Stimulated activated CD8-positive, alpha-beta memory T cell treated with anti-CD3 and anti-CD28 coated beads, Interleukin-7, amount 100 ng/mL, for 48 hours (primary cell): ENCODE data around the gene ARL4A.
A peak's percentile ranks its signal among the peaks of the same experiment; 100 is the strongest.
"Not testable (repeated sequence)": the region's sequence is repeated elsewhere in the genome, so short reads cannot be mapped to it uniquely, and the experiment has no call there.

Experiments used
- DNase-seq, 2 donors: peaks; one replicate each; pipeline ENCODE4 v3.0.0-alpha.2; 2020; ENCODE audit warnings: low read depth in 1 of 2; ENCODE audit errors: extremely low read depth in 1 of 2

The ARL4A gene

DNA sequence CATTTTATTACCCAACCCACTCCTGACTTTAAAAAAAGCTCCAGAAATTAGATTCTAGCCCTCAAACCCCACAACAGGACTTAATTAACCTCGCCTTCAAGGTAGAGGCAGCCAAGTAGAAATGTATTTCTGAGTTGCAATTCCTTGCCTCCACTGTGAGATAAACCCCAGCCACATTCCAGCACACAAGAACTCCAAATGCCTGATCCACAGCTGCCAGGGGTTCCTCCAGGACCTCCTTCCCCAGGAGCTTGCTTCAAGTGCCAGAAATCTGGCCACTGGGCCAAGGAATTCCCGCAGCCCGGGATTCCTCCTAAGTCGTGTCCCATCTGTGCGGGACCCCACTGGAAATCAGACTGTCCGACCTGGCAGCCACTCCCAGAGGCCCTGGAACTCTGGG is 25.9 kb upstream of the ARL4A start:
- no peak for DNase-seq

DNA sequence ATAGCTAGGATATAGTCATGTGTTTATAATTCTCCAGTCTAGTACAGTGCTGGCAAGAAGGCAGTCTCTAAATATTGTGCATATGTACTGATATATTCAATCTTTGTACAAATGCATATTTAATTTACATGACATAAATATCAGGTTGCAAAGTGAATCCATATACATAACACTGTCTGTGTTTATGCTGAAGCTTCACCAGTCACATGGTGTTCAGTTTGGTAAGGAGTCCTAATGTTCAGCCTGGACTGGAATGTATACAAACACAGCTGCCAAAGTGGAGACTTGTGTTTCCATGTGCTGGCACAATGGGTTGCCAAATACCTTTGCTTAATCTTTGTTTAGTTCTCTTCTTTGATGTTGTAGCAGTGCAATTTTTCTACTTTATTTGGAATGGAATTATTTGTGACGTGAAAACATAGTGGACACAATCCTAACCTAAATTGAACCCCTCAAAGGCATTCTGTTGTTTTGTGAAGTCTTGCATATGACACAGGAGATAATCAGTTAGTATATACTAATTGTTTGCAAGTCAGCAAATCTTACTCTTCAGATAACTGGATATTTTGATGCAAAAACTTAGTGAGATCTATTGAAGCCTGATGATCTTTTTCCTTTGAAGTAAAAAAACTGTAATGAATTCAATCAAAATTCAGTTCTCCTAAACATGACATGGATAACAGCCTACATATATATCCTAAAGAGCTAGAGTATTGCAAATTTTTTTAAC is 17.3 kb upstream of the ARL4A start:
- no peak for DNase-seq

DNA sequence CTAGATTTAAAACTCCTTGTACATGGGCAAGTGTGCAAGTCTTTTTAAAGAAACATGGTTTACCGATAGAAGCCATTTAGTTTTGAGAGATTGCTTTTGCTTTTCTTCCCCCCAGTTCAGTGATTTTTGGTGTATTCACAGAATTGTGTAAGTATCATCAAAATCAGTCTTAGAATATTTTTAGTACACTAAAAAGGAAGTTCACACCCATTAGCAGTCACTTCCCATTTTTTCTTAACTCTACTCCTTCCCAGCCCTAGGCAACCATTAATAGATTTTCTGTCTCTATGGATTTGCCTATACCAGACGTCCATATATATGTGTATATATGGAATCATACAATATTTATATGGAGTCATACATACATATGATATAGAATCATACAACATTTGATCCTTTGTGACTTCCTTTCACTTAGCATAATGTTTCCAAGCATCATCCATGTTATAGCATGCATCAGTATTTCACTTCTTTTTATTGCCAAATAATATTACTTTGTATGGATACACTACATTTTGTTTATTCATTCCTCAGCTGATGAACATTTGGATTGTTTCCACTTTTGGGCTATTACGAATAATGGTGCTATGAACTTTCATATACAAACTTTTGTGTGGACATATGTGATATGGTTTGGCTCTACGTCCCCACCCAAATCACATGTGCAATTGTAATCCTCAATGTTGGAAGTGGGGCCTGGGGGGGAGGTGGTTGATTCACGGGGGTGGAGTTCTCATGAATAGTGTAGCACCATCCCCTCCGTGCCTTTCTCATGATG is 16.5 kb upstream of the ARL4A start:
- no peak for DNase-seq

DNA sequence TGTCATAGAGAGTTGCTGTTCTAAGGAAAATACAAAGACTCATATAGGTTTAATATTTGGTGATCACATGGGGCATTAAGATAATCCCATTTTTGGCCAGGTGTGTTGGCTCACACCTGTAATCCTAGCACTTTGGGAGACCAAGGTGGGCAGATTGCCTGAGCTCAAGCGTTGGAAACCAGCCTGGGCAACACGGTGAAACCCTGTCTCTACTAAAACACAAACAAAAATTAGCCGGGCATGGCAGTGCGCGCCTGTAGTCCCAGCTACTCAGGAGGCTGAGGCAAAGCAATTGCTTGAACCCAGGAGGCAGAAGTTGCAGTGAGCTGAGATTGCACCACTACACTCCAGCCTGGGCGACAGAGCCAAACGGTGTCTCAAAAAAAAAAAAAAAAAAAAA is 14.0 kb upstream of the ARL4A start:
- DNase-seq, result not testable (repeated sequence)

DNA sequence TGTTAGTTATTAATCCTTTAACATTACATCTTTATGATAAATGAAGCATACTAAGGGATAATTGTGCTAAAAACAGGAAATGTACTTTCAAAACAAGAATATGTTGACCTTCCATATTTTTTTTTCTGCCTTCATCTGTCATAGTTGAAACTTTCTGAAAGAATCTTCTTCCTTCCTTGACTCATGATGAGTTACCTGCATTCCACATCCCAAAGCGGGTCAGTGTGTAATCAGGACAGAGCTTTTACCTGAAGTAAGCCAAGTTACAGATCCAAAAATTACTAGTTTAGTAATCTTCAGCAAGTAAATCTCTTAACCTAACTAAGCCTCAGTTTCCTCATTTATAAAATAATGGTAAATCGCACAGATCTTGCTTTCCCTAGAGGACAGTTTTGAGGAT is 13.4 kb upstream of the ARL4A start:
- no peak for DNase-seq

DNA sequence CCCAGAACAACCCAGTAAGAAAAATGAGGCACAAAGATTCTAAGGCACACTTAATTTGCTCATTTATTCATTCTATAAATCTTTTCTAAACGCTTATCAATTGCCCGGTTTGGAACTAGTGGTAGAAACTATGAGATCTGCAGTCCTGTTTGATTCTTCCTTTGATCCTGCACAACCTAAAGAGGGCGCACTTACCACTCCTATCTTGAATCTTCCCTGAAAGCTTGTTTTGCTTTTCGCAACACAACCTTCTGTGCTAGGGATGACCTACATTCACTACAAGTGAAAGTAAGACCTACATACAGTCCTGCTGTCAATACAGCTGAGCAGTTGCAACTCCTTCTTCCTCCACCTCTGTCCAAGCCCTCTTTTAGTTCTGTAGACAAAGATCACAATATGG is 12.6 kb upstream of the ARL4A start:
- DNase-seq, result no peak

DNA sequence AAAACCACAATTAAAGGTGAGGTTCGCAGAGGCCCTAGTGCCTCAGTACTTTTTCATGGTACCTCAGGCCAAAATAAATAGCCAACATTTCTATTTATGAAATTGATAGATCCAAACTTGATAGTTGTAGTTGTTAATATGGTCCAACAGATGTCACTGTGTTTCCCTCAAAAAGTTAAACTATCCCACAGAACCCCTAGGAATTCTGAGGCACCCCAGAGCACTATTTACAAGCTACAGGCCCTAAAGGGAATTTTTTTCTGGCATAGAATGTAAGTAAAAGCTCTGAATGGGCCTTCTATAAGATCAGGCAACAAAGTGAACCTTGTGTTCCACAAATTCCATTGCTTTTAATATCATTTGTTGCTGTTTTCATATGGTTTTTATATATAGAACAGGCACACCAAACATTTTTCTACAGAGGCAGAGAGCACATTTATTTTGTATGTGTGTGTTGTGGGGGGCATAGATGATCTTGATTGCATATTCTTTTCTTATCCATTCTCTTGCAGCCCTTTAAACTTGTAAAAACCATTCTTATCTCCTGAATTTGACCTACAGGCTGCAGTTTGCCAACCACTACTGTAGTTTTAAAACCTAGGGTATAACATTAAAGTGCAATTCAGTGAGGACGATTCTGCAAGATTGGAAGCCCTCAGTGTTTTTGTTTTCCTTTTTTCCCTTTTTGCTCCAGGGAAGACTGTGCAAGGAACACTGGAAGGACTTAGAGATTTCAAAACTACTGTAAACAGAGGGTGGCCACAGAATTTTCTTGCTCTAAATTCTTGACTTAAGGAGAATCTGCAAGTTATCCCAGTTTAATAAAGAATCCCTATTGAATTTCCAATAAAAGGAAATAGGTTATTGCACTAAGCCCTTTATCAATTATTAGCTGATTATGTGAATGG is 3.5 kb upstream of the ARL4A start:
- DNase-seq, result no peak

DNA sequence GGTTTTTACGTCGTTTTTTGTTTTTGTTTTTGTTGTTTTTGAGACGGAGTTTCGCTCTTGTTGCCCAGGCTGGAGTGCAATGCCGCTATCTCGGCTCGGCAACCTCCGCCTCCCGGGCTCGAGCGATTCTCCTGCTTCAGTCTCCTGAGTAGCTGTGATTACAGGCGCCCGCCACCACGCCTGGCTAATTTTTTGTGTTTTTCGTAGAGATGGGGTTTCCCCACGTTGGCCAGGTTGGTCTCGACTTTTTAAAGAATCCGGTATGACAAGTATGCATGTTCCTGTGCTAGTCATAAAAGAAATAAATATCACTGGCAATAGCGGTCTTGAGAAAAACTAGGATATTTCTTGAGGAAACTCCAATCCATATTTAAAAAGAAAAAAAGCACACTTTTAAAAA is 2.7 kb upstream of the ARL4A start:
- DNase-seq, result no peak

DNA sequence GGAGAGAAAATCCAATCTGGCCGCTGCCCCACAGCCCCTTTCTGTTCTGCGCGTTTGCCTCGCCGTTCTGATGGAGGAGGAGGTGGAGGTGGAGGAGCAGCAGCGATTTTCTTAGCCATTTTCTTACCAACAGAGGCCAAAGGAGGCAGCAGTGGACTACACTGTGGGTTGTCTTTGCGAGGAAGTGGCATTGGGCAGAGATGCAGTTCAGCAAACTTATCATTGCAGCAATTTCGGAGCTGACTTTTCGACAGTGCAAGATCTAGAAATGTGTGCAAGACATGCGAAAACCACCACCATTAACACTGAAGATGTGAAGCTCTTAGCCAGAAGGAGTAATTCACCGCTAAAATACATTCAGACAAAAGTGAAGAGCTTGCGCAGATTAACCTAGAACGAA is 1.9 kb upstream of the ARL4A start:
- no peak for DNase-seq

DNA sequence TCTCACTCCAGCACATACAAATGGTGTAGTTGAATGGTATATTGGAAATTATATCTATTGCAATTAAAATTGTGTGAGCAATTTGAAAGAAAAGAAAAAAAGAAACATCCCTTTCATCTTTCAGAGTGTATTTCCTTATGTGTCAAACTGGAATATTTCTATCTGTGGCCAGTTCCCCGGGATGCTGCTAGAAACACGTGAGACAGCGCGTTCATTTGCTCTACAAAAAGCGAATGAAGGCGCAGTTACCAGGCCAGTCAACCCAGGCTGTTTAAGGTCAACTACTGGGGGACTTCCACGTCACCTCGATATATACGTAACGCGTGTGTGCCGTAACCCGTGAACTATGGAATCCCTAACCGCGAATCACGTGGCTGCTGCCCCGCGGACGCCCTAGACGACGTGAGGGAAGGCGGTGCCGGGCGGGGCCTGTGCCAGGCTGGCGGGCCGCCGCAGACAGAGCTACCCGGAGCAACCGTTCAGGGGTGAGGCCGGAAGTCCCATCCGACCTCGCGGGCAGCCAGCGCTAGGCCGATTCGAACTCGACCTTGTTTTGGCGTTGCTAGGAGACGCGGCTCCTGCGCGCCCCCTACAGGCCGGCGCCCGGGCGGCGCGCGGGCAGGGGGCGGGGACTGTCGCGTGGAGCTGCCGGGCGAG is 1.1 kb upstream of the ARL4A start:
- peak; percentile 93 for DNase-seq

DNA sequence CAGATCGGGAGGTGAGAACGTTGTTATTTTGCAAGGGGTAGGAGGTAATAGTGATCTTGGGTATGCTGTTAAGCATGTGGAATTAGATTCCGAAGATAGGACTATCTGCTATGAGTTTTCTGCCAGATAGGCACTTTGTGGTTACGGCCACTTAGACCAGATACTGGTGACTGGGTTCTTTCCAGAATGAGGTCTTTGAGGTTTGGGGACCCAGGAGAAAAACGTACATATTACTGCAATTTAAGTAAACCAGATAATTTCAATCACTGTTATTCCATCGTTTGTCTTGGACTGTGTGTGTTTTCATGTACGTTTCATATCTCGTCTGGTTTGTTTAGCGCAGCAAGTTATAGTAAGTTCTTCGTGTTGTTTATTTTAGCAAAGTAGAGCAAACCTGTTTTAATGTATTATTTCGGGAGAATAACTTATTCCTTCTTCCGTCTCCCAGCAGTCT is 312 bp downstream of the ARL4A start:
- DNase-seq, result no peak

DNA sequence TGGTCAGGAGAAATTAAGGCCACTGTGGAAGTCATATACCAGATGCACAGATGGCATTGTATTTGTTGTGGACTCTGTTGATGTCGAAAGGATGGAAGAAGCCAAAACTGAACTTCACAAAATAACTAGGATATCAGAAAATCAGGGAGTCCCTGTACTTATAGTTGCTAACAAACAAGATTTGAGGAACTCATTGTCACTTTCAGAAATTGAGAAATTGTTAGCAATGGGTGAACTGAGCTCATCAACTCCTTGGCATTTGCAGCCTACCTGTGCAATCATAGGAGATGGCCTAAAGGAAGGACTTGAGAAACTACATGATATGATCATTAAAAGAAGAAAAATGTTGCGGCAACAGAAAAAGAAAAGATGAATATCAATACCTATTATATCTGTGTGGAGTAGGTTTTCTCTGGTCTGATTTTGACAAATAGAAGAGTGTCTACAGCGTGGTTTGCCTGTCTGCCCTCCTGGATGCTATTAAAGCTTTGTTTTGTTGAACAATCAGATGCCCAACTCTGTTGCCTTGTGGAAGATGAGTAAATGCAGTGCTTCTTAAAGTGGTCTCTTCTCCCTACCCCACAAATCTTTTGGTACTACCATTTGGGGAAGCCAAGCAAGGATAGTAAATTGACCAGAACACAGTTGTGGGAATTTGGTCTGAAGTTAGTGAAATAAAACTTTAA is 1.2 kb downstream of the ARL4A start:
- not testable (repeated sequence) for DNase-seq

DNA sequence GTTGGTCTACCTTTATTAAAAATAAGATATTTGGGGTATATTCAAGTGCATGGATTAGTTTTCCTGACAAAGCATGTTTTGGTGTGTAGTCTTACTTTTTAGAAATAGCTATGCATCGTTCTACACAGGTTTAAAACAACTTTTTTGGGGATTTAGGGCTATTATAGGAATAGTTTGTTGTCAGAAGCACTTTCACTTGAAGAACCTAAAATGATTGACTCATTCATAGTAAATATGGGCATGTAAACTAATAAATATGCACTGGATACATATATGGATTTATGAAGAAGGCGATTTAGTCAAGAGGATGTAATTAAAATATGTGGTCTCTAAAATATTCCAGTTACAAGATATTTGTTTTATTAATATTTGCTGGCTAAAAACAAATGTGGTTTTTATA is 2.0 kb downstream of the ARL4A start:
- no peak for DNase-seq

DNA sequence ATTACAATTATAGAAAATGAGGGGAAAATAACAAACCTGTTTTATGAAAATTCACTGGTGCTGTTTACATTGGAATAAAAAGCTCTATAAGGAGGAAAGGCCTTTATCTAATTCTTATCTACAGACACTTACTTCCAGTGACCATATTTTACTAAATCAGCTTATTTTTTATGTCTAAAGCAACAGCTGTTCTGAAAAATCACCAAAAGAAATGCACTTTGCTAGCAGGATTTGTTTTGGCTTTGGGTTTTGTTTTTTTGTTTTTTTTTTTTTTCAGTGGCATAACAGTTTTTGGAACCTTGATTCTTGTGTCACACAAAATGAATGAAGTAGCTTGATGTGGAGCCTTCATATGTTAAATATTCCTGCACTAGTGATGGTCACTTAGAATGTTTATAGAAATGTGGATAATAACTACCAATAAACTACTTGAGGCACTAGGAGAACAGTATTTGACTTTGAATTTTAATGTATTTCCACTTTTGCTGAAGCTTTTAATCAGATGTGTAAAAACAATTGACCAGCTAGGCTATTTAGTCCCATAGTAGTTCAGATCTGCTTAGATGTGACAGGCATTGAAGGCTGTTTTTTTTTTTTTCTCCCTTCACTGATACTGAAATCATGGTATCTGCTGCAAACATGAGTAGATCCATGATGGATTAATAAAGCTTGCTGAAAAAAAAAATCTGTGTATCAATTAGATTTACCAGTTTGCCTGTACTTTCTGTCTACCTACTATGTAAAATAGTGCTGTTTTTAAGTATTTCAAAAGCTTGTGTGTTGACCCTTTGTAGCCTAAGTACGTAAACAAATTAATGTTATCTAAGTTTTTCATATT is 2.8 kb downstream of the ARL4A start:
- DNase-seq, result no peak

DNA sequence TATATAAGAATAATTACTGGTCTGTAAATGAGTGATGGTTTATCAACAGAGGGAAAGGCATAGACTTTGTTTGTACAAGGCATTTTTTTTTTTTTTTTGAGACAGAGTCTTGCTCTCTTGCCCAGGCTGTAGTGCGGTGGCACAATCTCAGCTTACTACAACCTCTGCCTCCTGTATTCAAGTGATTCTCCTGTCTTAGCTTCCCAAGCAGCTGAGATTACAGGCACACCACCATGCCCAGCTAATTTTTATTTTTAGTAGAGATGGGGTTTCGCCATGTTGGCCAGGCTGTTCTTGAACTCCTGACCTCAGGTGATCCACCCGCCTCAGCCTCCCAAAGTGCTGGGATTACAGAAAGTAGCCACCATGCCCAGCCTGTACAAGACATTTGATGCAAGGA is 4.0 kb downstream of the ARL4A start:
- DNase-seq, result not testable (repeated sequence)

DNA sequence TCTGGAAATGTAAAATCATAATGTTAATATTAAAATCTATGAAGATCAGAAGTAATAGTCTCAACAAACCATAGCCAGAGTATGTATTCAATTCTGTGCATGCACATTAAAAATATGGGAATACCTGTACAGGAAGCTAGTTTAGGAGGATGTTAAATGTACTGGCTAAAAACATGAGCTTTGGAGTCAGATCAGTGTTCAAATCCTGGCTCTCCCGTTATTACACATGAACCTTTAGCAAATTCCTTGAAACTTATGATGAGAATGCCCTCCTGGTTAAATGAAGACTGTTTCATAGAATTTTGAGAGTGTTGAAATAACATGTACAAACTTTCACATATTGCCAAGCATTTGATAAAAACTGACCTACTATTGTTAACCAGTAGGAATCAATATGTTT is 4.6 kb downstream of the ARL4A start:
- DNase-seq, result no peak

DNA sequence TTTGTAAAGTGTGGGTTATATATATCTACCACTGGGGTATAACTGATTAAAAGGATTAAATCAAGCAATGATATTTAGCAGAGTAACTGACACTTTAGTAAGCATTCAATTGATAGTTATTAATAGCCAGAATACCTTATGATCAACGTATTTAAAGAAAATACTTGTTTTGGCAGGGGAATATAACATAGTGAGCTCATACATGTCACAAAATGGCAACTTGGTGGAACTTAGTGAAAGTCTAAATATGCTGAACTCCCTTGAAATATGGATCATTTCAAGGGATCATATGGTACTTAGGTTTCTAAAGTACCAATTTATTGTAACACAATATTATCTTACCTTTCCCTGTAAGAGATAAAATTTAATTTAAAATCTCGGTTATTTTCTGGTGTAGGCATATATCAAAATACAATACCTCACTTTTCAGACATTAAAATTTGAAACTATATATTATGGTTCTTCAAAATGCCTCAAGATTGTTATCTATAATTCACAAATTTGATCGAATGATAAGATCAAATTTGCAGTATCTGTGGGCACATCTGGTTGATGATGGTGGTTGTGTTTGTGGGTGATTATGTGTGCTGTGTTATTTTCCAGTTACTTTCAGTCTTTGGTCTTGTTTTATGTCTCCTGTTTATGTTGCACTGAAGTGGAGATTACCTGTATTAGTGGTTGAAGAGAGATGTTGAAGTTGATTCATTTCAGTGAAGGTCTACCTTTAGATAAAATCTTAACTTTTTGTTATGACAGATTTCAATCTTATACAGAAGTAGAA is 5.2 kb downstream of the ARL4A start:
- no peak for DNase-seq

DNA sequence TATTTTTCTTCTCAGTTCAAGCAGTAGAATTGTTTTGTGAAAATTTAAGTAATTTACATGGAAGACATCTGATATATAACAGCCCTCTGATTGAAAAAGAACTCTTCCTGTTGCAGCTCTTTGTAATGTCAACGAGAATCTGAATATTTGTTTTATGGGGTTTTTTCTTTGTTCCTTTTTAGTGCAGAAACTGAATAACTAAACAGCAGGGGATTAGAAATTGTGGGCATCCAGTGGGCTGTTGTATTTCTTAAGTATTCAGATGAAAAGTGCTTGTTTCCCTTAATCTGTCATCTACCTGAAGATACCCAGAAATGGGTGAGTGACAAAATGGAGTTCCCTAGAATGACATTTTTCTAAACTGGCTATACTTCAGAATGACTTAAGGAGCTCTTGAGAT is 7.4 kb downstream of the ARL4A start:
- DNase-seq, result no peak

DNA sequence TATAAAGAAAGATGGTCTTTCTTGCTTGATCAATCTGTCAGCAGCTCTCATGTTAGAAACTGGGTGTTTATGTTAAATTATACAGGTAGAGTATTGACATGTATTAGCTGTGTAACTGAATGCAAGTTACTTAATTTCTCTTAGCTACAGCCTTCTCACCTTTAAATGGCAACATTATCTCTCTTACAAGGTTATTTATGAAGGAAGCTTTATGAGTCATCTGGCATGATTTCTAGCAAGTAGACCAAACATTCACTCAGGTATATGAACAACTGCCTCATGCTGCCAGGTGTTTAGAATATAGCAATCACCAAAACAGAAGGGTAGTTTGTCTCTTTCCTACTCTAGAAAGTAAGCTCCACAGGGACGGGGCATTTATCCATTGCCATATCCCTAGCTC is 8.5 kb downstream of the ARL4A start:
- DNase-seq, result no peak
